ENCODE data around the gene UBE2R2.

GRCh38 chr9:33893861-33894260 is 76.9 kb downstream of the UBE2R2 start:
- TF ChIP-seq, protein P1, sequence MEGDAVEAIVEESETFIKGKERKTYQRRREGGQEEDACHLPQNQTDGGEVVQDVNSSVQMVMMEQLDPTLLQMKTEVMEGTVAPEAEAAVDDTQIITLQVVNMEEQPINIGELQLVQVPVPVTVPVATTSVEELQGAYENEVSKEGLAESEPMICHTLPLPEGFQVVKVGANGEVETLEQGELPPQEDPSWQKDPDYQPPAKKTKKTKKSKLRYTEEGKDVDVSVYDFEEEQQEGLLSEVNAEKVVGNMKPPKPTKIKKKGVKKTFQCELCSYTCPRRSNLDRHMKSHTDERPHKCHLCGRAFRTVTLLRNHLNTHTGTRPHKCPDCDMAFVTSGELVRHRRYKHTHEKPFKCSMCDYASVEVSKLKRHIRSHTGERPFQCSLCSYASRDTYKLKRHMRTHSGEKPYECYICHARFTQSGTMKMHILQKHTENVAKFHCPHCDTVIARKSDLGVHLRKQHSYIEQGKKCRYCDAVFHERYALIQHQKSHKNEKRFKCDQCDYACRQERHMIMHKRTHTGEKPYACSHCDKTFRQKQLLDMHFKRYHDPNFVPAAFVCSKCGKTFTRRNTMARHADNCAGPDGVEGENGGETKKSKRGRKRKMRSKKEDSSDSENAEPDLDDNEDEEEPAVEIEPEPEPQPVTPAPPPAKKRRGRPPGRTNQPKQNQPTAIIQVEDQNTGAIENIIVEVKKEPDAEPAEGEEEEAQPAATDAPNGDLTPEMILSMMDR (conservative IDR thresholded peaks at IDR 0.05; ENCODE audit: low read length), result no peak
- no peak for TF ChIP-seq EZH2phosphoT487 (IDR thresholded peaks at IDR 0.05; ENCODE audit: borderline replicate concordance)

All from Loucy (cell line).